ENCODE data around the gene ROPN1B.
"Not testable (repeated sequence)": the region's sequence is repeated elsewhere in the genome, so short reads cannot be mapped to it uniquely, and the experiment has no call there.

DNA sequence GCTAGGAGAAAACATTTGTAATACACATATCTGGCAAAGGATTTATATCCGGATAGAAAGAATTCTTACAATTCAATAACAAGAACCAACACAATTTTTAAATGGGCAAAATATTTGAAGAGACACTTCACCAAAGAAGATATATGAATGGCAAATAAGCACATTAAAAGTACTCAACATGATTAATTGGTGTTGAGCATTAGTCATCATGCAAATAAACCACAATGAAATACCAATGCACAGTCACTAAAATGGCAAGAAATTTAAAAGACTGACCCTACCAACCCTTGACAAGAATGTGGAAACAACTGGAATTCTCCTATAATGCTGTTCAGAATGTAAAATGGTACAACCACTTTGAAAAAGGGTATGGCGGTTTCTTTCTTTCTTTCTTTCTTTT lies 21.2 kb upstream of the ROPN1B start:
- TF ChIP-seq POLR2A (IDR thresholded peaks at IDR 0.05; ENCODE audit: low read length); GATA1 (IDR thresholded peaks at IDR 0.05; ENCODE audit: low read depth, low read length): not testable (repeated sequence)

All from erythroblast (primary cell).